HG03175 (cell line): Measurements from ENCODE around the gene ACOT7.

Source experiments
- ATAC-seq: cut with Tn5 transposase; IDR thresholded peaks from one replicate; pipeline ENCODE4 v1.9.1; 2021; ENCODE audit warnings: mild to moderate bottlenecking, moderate library complexity; ENCODE audit not compliant: unreplicated experiment

The ACOT7 gene

DNA sequence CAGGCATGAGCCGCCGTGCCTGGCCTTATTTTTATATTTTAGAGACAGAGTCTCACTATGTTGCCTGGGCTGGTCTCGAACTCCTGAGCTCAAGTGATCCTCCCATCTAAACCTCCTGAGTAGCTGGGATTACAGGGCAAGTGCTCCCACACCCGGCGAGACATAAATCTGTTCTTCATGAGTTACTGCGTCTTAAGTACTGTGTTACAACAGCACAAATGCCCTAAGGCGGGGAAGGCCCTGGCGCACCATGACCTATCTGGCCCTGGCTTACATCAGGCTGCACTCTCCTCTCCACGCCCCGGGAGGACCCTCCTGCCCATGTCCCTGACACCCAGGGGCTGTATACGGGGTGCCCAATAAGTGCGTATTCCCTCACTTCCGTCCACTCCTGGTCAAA is 136.9 kb downstream of the ACOT7 start:
- no peak for ATAC-seq

DNA sequence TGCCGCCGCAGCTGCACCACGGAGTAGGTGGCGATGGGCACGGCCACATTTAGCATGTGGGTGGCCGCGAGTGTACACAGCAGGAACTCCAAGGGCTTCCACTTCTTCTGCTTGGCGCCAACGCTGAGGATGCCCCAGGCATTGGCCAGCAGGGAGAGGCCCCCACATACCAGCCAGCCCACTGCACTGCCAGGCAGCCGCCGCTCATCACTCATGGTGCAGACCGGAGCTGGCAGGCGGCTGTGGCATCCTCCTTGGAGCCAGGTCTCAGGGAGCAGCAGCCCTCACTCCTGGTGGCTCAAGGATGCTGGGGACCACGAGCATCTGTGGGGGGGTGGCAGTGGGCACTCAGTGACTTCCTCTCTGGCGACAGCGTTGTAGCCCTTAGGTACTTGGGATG is 138.9 kb downstream of the ACOT7 start:
- ATAC-seq, result no peak

DNA sequence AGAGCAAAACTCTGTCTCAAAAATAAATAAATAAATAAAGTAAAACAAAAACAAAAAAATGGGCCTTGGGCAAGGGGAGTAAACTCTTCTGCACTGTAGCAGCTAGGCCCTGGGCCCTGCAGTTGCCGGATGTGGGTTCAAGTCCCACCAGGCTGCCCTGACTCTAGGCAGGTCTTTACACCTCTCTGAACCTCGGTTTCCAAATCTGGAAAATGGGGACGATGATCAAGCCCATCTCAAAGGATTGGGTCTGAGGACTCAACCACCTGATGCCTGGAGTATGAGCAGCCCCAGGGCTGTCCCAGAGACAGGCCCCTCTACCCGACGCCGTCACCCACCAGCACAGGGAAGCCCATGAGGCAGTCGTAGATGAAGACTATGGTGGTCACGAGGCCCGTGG is 140.2 kb downstream of the ACOT7 start:
- no peak for ATAC-seq

DNA sequence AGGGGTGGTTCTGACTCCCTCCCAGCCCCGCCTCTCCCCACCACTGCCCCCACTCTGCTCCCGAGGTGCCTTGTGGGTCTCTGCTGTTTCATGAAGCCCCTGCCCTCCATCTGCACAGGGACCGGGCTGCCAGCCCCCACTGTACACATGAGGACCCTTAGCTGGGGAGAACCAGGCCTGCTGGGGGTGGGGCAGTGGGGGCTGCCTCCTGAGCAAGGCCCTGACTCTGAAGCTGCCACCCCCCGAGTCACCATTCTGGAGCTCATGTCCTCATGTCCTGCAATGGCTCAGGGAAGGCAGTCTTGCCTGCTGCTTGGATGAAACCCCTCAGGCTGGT is 141.2 kb downstream of the ACOT7 start:
- no peak for ATAC-seq

DNA sequence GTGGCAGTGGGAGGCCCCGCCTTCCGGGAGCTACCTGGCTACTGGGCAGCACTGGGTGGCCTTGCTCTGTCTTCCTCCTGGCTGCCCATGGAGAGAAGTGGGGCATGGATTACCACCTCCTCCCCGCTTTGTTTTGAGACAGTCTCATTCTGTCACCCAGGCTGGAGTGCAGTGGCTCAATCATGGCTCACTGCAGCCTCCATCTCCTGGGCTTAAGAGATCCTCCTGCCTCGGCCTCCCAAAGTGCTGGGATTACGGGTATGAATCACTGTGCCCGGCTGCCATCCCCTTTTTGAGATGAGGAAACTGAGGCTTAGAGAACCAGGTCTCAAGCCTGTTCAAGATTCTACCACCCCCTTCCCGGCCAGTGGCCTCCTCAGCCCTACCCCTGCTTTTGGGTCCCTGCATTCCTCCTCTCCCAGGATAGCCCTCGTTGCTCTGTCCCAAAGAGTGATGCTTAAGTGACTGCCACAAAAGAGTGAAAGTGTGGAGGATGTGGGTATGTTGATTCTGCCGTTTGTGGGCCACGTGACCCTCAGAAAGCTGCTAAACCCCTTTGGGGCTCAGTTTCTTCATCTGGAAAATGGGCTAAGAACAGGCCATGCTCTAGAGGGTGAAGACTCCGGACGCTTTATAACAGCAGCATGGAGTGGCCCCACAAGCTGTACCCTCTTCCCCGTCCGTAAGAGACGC is 141.7 kb downstream of the ACOT7 start:
- no peak for ATAC-seq

DNA sequence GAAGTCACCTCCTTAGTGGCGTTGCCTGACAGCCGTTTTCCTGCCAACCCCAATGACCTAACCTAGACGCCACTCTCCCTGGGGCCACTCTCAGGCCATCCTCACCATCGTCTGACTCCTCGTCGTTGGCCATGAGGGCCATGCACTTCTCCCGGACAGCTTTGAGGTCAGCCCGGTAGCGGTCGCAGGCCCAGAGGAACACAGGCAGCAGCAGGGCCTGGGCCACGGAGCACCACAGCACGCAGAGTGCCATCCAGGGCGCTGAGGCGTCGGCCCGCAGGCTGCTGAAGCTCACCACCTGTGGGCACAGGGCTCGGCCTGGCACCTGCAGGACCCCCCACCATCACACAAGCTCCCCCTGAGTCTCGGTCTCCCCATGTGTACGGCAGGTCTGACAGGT is 142.3 kb downstream of the ACOT7 start:
- ATAC-seq, result no peak

DNA sequence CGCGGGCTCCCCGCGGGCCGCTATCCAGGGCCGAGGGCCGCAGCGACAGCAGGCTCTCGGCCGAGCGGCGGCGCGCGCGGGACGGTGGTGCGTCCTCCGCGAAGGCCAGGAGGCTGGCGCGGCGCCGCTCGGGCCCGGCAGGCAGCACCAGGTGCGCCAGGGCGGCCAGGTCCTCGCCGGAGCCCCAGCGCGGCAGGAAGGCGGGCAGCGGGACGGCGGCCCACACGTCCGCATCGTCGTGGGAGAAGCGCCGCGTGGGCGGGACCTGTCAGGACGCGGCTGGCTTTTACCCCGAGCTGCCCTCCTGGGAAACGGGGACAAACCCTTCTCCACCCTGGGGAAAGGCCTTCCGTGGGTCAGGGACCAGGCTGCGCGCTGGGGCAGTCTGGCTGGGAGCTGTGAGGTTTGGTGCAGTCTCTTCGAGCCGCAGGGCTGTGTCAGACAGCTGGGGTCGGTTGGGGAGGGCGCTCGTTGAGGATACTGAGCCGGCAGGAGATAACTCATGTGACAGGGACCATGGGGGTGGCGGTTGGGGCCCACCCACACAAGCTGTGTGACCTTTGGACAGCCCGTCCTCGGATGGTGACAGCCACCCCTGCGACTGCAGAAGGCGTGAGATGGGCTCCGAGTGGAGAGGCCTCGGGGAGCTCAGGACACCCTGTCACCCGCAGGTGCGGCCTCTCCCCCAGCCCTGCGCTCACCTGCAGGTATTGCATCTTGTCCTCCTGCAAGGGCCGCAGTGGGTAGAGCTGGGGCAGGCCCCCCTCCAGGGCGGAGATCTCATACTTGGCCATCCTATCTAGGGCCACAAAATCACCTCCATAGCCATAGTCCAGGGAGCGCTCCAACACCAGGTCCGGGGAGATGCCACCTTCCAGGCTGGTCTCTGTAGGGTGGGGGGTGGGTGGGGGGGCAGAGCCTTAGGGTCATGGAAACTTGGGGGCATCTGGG is 143.6 kb downstream of the ACOT7 start:
- ATAC-seq, result no peak

DNA sequence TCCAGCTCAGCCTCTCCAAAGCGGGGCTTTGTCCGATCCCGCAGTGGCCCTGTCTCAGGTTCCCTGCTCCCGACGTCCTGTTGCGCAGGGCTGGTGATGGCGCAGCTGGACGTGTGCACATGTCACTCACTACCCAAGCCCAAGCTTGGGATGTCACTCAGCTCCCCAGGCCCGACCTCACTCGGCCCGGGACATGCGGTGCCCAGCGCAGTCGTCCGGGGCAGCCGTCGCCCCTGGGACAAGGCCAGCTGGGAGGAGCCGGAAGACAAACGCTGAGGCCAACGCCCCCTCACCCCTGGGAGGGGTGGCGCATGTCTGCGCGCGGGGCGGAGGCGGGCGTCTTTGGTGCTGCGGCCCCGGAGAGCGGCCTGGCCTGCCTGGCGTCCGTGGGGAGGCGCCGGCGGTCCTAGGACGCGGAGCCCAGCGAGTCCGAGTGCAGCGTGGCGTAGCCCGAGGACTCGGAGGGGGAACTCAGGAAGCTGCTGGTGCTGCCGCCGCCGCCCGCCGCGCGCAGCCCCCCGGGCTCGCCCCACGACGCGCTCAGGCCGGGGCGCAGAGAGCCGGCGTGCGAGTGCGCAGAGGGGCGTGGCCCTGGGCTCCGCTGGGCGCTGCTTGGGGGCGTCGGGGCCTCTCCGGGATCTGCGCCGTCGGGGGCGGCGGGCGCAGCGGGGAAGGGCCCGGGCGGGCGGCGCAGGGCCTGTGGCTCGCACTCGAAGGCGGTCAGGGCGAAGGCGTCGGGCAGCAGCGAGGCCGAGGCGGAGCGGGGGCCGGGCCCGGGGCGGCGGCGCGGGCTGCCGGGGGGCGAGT is 144.4 kb downstream of the ACOT7 start:
- no peak for ATAC-seq

DNA sequence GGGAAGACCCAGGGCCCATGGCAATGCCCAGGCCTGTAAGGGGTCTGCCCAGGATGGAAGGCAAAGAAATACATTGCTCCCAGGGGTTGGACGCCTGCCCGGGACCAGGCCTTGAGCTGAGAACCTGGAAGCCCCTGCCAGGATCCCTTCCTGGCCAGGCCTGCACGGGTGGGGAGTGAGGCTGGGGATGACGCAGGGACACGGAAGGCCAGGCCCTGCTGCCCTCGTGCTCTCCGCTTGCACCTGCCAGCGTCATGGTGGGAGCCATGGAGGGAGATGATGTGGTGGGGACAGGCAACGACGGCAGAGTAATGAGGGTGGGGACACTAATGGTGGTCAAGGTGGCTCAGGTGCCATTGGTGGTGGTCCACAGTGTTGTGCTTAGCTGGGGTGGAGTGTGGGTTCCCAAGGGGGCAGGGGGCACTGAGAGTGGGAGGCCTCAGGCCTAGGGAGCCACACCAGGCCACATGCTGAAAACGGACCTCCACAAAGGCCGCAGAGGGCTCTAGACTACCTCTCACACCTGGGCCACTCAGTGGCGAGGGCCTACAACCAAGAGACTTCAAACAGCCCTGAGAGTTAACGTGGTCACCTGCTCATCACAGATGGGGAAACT is 145.3 kb downstream of the ACOT7 start:
- no peak for ATAC-seq

DNA sequence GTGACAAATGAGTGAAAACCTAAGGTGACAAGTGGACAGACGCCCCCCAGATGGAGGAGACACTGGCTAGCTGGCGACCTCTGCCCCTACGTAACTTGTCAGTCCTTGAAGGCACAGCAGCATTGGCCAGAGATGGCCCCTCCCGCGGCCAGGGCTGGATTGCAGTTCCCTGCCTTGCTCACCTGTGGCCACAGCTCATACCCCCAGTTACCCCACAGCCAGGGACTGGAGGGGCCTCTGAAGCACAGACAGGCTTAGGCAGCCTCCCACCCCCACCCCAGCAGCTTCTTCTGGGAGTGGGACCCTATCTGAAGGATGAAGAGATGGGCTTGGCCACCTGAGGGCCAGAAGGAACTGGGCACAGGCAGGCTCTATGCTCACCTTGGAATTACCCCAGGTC is 145.9 kb downstream of the ACOT7 start:
- ATAC-seq, result no peak

DNA sequence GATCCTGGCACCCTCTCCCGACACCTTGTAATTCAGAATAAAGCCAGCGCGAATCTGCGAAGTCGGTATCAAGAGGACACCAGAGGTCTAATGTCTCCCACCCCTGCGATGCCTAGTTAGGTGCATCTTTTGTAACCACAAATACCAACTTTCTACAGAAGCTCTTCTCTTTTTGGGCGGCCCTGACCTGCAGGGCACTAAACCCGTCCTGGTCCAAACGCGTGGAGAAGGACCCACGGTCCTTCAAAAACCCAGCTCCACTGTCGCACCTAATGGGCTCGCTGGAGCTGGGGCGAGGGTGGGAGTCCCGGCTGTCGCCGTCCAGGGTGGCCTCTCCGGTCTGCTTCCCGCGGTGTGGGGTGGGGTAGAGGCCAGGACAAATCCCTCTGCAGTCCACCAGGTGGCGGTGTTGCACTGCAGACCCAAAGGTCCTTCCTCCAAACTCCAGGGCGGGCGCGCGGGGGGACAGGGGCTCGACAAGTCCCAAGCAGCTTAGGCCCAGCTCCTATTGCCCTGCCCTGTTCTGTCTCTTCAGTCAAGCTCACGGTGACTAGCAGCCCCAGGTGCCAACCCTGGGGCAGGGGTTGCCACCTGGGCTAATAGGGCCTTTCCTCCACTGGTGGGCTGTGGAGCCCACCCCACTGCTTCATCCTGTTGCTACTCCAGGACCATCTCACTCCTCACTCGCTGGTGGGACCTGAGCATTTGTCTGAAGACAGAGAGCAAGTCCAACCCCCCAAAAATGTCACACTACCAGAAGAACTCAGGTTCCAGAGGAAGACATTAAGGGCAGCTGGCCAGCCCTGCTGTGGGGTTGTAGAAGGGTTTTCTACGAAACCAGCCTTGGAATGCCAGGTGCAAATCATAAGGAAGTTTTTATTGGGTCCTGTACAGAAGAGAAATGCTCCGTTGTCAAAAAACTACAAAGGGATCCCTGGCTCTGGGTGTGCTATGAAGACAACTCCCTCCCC is 146.8 kb downstream of the ACOT7 start:
- ATAC-seq, result no peak

DNA sequence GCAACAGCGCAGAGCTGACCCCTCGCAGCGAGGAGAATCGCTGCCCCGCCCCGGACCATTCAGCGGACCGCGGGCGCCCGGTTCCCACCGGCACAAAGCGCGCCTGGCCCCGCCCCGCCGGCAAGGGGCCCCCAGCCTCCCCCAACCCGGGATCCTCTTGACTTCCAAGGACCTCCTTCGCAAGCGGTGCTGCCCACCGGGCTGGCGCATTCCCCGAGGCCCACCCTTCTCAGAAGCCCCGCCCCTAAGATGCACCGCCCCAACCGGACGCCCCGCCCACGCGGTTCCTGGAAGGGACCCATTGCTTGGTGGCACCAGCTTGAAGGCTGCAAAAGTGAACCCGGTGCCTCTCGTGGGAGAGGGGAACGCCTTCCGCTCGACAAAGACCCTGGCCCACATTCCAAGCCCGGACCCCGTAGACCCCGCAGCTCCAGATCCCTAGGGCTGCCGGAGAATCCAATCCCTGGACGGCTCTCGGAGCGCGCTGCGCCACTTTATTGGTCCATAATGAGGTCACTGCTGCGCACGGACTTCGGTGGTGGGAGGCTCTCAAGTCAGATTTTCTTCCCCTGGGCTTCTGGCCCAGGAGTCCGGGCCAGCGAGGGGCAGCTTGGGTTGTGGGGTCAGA is 147.6 kb downstream of the ACOT7 start:
- ATAC-seq, result no peak

DNA sequence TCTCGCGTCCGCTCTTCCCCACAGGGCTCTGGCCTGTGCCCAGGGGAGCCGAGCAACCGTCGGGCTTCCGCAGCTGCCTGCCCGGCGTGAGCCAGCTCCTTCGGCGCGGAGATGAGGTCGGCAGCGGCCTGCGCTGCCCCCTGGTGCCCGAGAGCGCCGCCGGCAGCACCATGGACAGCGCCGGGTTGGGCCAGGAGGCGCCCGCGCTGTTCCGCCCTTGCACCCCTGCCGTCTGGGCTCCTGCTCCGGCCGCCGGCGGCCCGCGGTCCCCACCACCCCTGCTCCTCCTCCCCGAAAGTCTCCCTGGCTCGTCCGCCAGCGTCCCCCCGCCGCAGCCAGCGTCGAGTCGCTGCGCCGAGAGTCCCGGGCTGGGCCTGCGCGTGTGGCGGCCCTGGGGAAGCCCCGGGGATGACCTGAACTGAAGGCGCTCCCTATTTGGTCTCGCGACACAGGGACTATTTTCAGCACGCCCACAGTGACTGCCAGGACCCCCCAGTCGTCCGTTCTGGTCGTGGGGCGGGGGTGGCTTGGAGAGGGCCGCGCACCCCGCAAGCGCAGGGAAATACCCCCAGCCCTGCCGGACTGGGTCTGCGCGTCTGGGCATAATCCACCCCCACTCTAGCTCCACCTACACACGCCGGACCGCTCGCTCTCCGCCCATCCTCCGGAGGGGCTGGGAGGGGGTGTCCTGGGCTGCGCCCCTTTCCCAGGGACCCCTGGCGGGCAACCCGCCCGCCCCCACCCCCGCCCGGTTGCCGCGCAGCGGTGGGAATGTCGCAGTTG is 148.3 kb downstream of the ACOT7 start:
- no peak for ATAC-seq

DNA sequence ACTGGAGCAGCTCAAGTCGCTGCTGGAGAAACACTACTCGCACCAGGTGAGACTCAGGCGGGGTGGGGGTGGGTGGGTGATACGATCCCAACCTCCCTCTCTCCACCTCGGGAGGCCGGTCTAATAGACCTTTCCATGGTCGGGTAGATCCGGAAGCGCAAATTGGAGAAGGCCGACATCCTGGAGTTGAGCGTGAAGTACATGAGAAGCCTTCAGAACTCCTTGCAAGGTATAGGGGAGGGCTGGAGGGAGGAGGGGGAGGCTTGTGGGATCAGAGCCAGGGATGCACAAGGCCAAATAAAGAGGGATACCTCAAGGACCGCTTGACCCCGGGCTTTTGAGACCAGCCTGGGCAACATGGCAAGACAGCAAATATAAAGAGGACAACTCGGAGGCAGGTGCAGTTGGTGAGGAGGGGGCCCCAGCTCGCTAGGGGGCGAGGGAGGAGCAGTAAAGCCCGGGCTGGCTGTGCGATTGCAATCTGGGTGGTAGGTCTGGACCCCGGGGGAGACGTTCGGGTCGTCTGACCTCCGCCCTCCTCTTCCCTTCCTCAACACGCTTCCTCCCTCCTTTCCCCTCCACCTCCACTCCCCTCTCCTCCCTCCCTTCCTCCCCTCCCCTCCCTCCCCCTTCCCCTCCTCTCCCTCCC is 149.0 kb downstream of the ACOT7 start:
- ATAC-seq, result no peak

DNA sequence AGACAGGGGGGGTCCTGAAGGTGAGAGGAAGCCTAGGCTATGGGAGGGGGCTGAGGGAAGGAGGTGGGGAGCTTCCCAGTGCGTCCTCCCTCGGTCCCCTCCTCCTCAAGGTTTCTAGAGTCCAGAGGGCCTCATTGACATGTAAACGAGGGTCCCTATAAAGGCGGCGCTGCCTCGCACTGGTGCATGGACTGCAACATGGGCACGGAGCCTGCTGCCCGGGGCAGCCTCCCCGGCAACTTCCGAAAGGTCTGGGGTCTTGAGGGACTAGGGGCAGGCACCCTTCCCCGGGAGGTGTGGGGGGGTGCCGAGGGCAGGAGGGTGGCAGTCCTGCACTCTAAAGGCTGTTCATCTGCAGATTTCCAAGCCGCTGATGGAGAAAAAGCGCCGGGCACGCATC is 149.6 kb downstream of the ACOT7 start, which contains the start of gene HES3:
HES3 (plus strand) TSS at position 187 of the 400 bp plus-strand sequence; CDS start at position 374, 187 bp downstream.
- no peak for ATAC-seq

DNA sequence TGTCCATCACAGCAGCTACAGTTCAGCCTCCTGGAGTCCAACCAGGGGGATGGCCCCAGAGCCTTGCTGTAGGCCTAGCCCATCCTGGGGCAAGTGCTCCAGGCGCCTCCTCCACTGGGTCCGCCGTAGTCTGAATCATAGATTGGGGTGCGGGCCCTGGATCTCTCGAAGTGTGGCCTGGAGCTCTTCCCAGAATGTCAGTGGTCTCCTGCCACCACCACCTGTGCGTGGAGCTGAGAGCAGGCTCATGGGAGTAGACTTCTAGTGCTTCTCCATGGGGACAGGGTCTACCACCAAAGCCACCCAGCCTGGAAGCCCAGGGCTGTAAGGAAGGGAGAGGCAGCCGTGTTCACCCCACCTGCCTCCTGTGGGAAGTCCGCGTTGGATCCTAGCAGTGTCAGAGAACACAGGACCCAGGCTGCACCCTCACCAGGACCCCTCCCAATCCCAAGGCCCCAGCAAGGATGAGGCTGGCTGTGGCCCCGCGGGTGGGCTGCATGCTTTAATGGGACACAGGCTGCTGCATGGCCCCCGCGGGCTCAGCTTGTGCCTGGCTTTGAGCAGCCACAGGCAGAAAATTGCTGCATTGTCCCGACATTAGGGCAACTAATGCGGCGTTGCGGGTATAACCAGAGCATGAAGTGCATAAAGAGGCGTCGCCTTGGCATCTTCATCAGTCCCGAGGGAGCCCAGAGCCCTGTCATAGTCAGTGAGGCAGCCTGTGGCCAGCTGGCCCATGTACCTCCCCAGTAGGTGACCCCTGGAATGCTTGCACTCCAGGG is 150.3 kb downstream of the ACOT7 start:
- ATAC-seq, result no peak
